ENCODE results near the gene KRT82. TPM values are rescaled to one million over a fixed set of nuclear protein-coding genes. Genes with fewer than 3 reads are reported as not detected.

KRT82 gene
- total and polyA plus RNA-seq, 2 of the 8 experiments (the other 6 are each of a cell fraction or from before 2014, with no cell fraction given), result not detected

- Histone ChIP-seq H3K27me3 (replicated peaks in 1 of 4; ENCODE audit: control insufficient read depth in 3 of 4, extremely low read depth in 1 of 4, insufficient read depth in 3 of 4, low read length in 3 of 4) (no peaks in the 10 kb centered on the region; a peak in 2 of 7 replicates), H3K27ac (ENCODE audit: low read depth, low read length) (no peak overlapping the region), H4K5ac (ENCODE audit: insufficient read length, low read depth, low read length) (no peak overlapping the region), H3K56ac (replicated peaks; ENCODE audit: insufficient read length, low read depth, low read length) (no peak overlapping the region), H3K18ac (ENCODE audit: extremely low read depth, low read length) (no peak overlapping the region), H2AK5ac (ENCODE audit: low read depth, low read length) (no peak overlapping the region), H3K9ac (replicated peaks in 1 of 4; ENCODE audit: extremely low read depth in 1 of 4, low read depth in 3 of 4, low read length in 3 of 4) (no peak overlapping the region), H3K4ac (replicated peaks; ENCODE audit: insufficient read length, low read depth, low read length) (no peak overlapping the region), H3K4me3 (ENCODE audit: extremely low read depth in 1 of 4, insufficient read depth in 2 of 4, low read depth in 3 of 4, low read length in 4 of 4) (no peak overlapping the region), H2BK120ac (replicated peaks; ENCODE audit: low read depth, low read length) (no peak overlapping the region), H2BK20ac (ENCODE audit: low read length) (no peak overlapping the region), H2BK5ac (ENCODE audit: low read depth, low read length) (0 out of 2 replicates have a peak overlapping the region, but pooled peaks have one; percentile 26), H2BK12ac (ENCODE audit: low read depth, low read length) (no peak overlapping the region), H2BK15ac (ENCODE audit: low read length) (no peak overlapping the region), H3K4me2 (ENCODE audit: insufficient read depth in 1 of 2, low read depth in 2 of 2, low read length in 2 of 2) (peak overlapping the region; percentile 38 to 42; a peak in 3 of 4 replicates), H3K79me1 (ENCODE audit: low read depth, low read length) (no peaks in the 10 kb centered on the region), H3K36me3 (ENCODE audit: control insufficient read depth in 2 of 4, insufficient read depth in 4 of 4, low read length in 3 of 4) (no peaks in the 10 kb centered on the region), H3K23me2 (ENCODE audit: low read depth, low read length) (no peaks in the 10 kb centered on the region), H4K20me1 (replicated peaks in 1 of 2; ENCODE audit: control insufficient read depth in 1 of 2, insufficient read depth in 2 of 2, low read length in 2 of 2) (no peaks in the 10 kb centered on the region), H2AFZ (ENCODE audit: low read length) (peak overlapping the region; percentile 96), H3K4me1 (replicated peaks in 1 of 4; ENCODE audit: control insufficient read depth in 3 of 4, insufficient read depth in 4 of 4, low read length in 3 of 4) (peaks cover 0 to 5% (median 3%) of the 10 kb centered on the region in 4 experiments; a peak in 3 of 7 replicates), H3K79me2 (ENCODE audit: control insufficient read depth in 1 of 2, insufficient read depth in 2 of 2, low read length in 2 of 2) (no peaks in the 10 kb centered on the region), H3K23ac (ENCODE audit: insufficient read length) (no peak overlapping the region), H3K9me3 (ENCODE audit: insufficient read depth in 2 of 2, low read depth in 1 of 2, low read length in 1 of 2) (no peaks in the 10 kb centered on the region), H4K8ac (ENCODE audit: extremely low read depth, insufficient read depth, low read length) (no peak overlapping the region), H4K91ac (replicated peaks; ENCODE audit: insufficient read length, low read length) (no peak overlapping the region), H3K14ac (ENCODE audit: insufficient read length) (no peak overlapping the region)
- ChIA-PET CTCF (ENCODE audit: partially characterized antibody) (interaction anchor here (0.7 to 1.3 kb wide), 7 partner anchors 14 to 140 kb away, joined by 3 to 6 read pairs (median 3); no protein-coding TSS in a partner anchor), POLR2A (ENCODE audit: partially characterized antibody) (no interaction called here)
- FAIRE-seq (no peak), DNase-seq (ENCODE audit: low read depth in 1 of 2, low spot score in 2 of 2) (peak; percentile 39 to 56)
- 50% methylated on average over 6 of the region's 6 CpGs; no CpG with 5 or more reads in 1 of the 2 experiments for WGBS, 2 experiments (ENCODE audit: extremely low coverage in 1 of 2, insufficient coverage in 1 of 2, insufficient read length in 1 of 2, insufficient replicate concordance in 2 of 2, low coverage in 1 of 2, low lambda C conversion rate in 2 of 2, missing lambda C conversion rate in 1 of 2)
- TF ChIP-seq EP300 (IDR thresholded peaks at IDR 0.05; ENCODE audit: borderline replicate concordance in 1 of 2, low read depth in 2 of 2, low read length in 2 of 2), result no peak
- no peak for TF ChIP-seq TAF7 (optimal IDR thresholded peaks at IDR 0.05; ENCODE audit: borderline replicate concordance, low read depth, low read length)
- no peak for TF ChIP-seq E2F6 (IDR thresholded peaks at IDR 0.05)
- TF ChIP-seq JUND (IDR thresholded peaks at IDR 0.05; ENCODE audit: low read length), result peak; percentile 38; the same call in 1 of the 2 replicates
- TF ChIP-seq RBBP5 (IDR thresholded peaks at IDR 0.05; ENCODE audit: borderline replicate concordance, low read depth, low read length), result 0 out of 2 replicates have a peak, but pooled peaks have one; percentile 65
- peak; percentile 61 for TF ChIP-seq CTBP2 (IDR thresholded peaks at IDR 0.05; ENCODE audit: borderline replicate concordance, insufficient read depth, insufficient read length, low read length)
- peak; percentile 19; the same call in 1 of the 2 replicates for TF ChIP-seq TBP (IDR thresholded peaks at IDR 0.05; ENCODE audit: low read depth, low read length)
- peak; percentile 70 for TF ChIP-seq TEAD4 (IDR thresholded peaks at IDR 0.05; ENCODE audit: low read depth, low read length)
- TF ChIP-seq TAF1 (IDR thresholded peaks at IDR 0.05; ENCODE audit: low read depth, low read length), result 0 out of 2 replicates have a peak, but pooled peaks have one; percentile 26
- peak; percentile 43 to 57 for TF ChIP-seq RAD21 (IDR thresholded peaks at IDR 0.05 in 1 of 2, conservative IDR thresholded peaks at IDR 0.05 in 1 of 2; ENCODE audit: low read depth in 2 of 2, low read length in 2 of 2)
- peak; percentile 76 for TF ChIP-seq ASH2L (IDR thresholded peaks at IDR 0.05; ENCODE audit: low read length)
Observed at GRCh38 chr12:52442600-52443061, 36.5 kb upstream of the KRT82 start.
